ENCODE measurements around the gene NFU1. TPM values are rescaled to one million over a fixed set of nuclear protein-coding genes. Genes with fewer than 3 reads are reported as not detected.

Gene NFU1
- total and polyA plus RNA-seq, 2 of the 13 experiments (the other 11 are each of a cell fraction or from before 2014, with no cell fraction given), result 39.1 to 84.0 TPM

GRCh38 chr2:69450735-69451416 lies 13.6 kb upstream of the NFU1 start:
- Histone ChIP-seq H2AFZ (ENCODE audit: low read length) (no peak overlapping the region), H3K27ac (ENCODE audit: extremely low read length, insufficient read depth, low read length) (no peak overlapping the region), H3K79me2 (ENCODE audit: insufficient read depth, low read length) (no peaks in the 10 kb centered on the region), H3K4me2 (ENCODE audit: low read depth, low read length) (no peak overlapping the region), H4K20me1 (ENCODE audit: insufficient read depth, low read length) (no peaks in the 10 kb centered on the region), H3K4me1 (ENCODE audit: insufficient read depth, low read length) (0 out of 2 replicates have a peak, but pooled peaks cover 9% of the 10 kb centered on the region), H3K4me3 (replicated peaks in 1 of 3; ENCODE audit: insufficient read depth in 1 of 3, low read depth in 2 of 3, low read length in 3 of 3) (no peak overlapping the region), H3K36me3 (replicated peaks in 1 of 2; ENCODE audit: control insufficient read depth in 1 of 2, insufficient read depth in 2 of 2, low read length in 2 of 2) (no peaks in the 10 kb centered on the region), H3K27me3 (ENCODE audit: control insufficient read depth in 1 of 2, insufficient read depth in 2 of 2, low read length in 2 of 2) (no peaks in the 10 kb centered on the region; a peak in 1 of 5 replicates), H3K9me3 (ENCODE audit: low read length) (no peaks in the 10 kb centered on the region), H3K9ac (ENCODE audit: insufficient read depth, low read depth, low read length) (no peak overlapping the region)
- WGBS (ENCODE audit: low lambda C conversion rate), result 34% methylated on average over 6 of the region's 6 CpGs
- TF ChIP-seq BHLHE40 (IDR thresholded peaks at IDR 0.05; ENCODE audit: low read length), result no peak
- no peak for TF ChIP-seq ZNF501 (CRISPR knock-in tag; IDR thresholded peaks at IDR 0.05)
- no peak for TF ChIP-seq NR3C1 (CRISPR knock-in tag; IDR thresholded peaks at IDR 0.05)
- TF ChIP-seq GABPA (IDR thresholded peaks at IDR 0.05; ENCODE audit: low read depth, low read length), result no peak
- TF ChIP-seq GABPA (CRISPR knock-in tag; IDR thresholded peaks at IDR 0.05; ENCODE audit: low read depth), result no peak
- TF ChIP-seq EHMT2 (IDR thresholded peaks at IDR 0.05; ENCODE audit: borderline replicate concordance, low read depth, low read length), result no peak
- TF ChIP-seq AKAP8 (CRISPR knock-in tag; IDR thresholded peaks at IDR 0.05), result no peak
- TF ChIP-seq ZSCAN30 (CRISPR knock-in tag; IDR thresholded peaks at IDR 0.05), result no peak
- TF ChIP-seq, protein P1, sequence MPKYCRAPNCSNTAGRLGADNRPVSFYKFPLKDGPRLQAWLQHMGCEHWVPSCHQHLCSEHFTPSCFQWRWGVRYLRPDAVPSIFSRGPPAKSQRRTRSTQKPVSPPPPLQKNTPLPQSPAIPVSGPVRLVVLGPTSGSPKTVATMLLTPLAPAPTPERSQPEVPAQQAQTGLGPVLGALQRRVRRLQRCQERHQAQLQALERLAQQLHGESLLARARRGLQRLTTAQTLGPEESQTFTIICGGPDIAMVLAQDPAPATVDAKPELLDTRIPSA (CRISPR knock-in tag; IDR thresholded peaks at IDR 0.05; ENCODE audit: borderline replicate concordance), result no peak
- TF ChIP-seq ZNF484 (CRISPR knock-in tag; IDR thresholded peaks at IDR 0.05; ENCODE audit: borderline replicate concordance, low read depth), result no peak
- TF ChIP-seq THAP11 (CRISPR knock-in tag; IDR thresholded peaks at IDR 0.05), result no peak
- no peak for TF ChIP-seq GMEB2 (CRISPR knock-in tag; IDR thresholded peaks at IDR 0.05; ENCODE audit: low read depth)
- TF ChIP-seq, protein P2, sequence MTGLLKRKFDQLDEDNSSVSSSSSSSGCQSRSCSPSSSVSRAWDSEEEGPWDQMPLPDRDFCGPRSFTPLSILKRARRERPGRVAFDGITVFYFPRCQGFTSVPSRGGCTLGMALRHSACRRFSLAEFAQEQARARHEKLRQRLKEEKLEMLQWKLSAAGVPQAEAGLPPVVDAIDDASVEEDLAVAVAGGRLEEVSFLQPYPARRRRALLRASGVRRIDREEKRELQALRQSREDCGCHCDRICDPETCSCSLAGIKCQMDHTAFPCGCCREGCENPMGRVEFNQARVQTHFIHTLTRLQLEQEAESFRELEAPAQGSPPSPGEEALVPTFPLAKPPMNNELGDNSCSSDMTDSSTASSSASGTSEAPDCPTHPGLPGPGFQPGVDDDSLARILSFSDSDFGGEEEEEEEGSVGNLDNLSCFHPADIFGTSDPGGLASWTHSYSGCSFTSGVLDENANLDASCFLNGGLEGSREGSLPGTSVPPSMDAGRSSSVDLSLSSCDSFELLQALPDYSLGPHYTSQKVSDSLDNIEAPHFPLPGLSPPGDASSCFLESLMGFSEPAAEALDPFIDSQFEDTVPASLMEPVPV (CRISPR knock-in tag; IDR thresholded peaks at IDR 0.05), result no peak
- no peak for TF ChIP-seq ZNF891 (CRISPR knock-in tag; IDR thresholded peaks at IDR 0.05)
- TF ChIP-seq GTF3A (CRISPR knock-in tag; conservative IDR thresholded peaks at IDR 0.05), result no peak
- in situ Hi-C loops (cut with HindIII; ENCODE audit: extremely low pct_ligation_motif_present, low pct_unique_long_range_greater_than_20kb) (no loop called here), intact Hi-C loops (cut with micrococcal nuclease; ENCODE audit: unreplicated experiment) (no loop called here)
- no peak for DNase-seq (ENCODE audit: low spot score)
- ATAC-seq, result no peak
- no TSS peak for BruUV-seq (replicated peaks)
- ChIA-PET POLR2A (no interaction called here), CTCF (ENCODE audit: low intra/inter-chr PET ratio, low total read pairs) (no interaction called here)
- no peak for FAIRE-seq

All from HepG2 (cell line).